GM19372 (cell line): ENCODE data around the gene TRABD2A.

Experiments used
- ATAC-seq: cut with Tn5 transposase; IDR thresholded peaks from one replicate; pipeline ENCODE4 v1.9.1; 2021; ENCODE audit warnings: mild to moderate bottlenecking, low read depth, moderate library complexity; ENCODE audit not compliant: unreplicated experiment

TRABD2A gene

DNA sequence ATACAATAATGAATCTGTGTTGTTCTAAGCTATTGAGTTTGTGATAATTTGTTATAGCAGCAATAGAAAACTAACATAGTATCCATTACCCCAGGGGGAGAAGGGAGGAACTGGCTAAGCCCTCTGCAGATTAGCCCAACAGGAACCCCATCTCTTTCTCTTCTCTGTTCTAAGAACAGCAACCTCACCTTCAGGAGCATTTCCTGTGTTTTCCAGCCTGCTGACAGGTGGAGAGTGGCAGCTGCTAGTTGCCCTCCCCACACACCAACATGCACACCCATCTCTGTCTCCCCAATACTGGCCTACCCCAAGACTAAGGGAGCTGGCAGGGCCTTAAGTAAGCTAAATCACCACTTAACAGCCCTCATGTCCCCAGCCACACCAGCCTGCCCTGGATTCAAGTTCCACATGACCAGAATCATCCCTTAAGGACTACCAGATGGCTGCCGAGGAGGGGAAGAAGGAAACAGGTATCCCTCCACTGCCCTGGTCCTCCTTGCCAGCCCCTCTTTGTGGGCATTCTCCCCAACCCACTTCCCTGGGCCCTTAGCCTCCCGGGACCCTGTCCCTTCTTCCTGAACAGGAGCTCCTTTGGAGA is 52.8 kb downstream of the TRABD2A start:
- no peak for ATAC-seq

DNA sequence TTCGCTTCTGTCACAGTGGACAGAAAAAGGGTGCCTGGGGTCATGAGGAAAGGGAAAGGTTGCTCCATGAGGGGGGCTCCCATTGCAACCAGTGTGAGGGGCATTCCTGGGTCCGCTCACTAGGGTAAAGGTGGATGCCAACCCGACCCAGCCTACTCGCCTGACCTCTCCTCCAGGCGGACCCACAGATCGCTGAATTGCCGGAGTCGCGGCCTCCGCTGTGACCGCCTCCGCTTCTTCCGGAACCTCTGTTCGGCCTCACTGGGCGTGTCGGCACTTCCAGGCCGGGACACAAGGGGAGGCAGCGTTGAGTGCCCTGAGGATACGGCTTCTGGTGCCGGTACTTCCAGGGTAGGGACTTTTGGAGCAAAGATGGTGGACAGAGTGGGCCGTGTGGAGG is 57.1 kb downstream of the TRABD2A start:
- ATAC-seq: no peak

GRCh38 chr2:84823229-84823628 is 57.7 kb downstream of the TRABD2A start:
- no peak for ATAC-seq

GRCh38 chr2:84821806-84822205 is 59.1 kb downstream of the TRABD2A start:
- no peak for ATAC-seq

GRCh38 chr2:84817239-84817655 is 63.6 kb downstream of the TRABD2A start:
- peak; percentile 88 for ATAC-seq

DNA sequence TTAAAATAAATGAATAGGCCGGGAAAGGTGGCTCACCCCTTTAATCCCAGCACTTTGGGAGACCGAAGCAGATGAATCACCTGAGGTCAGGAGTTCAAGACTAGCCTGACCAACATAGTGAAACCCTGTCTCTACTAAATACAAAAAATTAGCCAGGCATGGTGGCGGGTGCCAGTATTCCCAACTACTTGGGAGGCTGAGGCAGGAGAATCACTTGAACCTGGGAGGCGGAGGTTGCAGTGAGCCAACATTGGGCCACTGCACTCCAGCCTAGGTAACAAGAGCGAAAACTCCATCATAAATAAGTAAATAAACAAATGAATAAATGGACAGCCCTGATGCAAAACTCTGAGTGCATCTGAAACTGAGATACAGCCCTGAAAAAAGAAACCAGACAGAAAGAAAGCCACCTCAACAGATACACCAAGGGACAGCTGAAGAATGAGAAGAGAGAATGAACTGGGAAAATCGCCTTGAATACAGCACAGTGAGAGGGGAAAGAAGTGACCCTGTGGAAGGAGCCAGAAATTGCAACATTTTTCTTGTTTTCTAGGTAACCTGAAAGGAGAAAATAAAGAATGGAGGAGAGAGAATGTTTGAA is 64.4 kb downstream of the TRABD2A start:
- peak; percentile 62 for ATAC-seq

DNA sequence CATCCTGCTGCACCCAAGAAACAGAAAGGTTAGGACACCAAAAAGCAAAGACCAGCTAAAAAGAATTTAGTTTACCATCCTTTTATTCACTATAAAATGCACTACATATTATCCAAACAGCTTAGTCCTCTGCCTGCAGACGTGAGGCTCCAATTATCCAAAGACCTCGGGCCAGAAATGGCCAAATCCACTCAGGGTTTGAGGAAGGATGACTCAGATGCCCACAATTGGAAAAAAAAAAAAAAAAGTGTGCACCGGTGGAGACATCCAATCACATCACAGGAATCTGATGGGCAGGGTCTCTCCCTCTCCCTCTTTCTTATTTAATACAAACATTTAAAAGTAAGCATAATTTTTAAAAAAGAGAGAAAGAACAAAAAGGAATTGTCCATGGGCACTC is 65.7 kb downstream of the TRABD2A start:
- no peak for ATAC-seq

GRCh38 chr2:84811839-84812431 is 68.9 kb downstream of the TRABD2A start:
- no peak for ATAC-seq

GRCh38 chr2:84808279-84808678 is 72.6 kb downstream of the TRABD2A start:
- no peak for ATAC-seq

DNA sequence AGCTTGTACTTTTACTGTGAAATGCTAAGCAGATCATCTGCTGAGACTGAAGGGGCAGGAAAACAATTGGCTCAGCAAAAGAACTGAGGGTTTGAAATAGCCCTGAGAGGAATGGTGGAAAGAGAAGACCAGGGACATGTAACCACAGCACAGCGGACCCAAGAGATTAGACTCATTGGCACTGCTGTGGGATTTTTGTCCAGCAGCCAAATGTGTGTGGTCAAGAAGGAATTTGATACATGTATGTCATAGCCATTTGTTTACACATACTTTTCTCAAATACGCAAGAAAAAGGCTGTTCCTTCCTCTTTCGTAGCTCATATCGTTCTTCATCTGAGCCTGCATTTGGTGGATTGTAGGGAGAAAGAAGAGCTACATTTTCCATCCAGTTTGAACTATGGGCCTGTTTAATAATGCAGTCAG is 73.8 kb downstream of the TRABD2A start:
- no peak for ATAC-seq

- no peak for ATAC-seq
Observed at GRCh38 chr2:84805250-84805958, 75.5 kb downstream of the TRABD2A start.

- ATAC-seq: no peak
Observed at GRCh38 chr2:84801811-84802210, 79.1 kb downstream of the TRABD2A start.

DNA sequence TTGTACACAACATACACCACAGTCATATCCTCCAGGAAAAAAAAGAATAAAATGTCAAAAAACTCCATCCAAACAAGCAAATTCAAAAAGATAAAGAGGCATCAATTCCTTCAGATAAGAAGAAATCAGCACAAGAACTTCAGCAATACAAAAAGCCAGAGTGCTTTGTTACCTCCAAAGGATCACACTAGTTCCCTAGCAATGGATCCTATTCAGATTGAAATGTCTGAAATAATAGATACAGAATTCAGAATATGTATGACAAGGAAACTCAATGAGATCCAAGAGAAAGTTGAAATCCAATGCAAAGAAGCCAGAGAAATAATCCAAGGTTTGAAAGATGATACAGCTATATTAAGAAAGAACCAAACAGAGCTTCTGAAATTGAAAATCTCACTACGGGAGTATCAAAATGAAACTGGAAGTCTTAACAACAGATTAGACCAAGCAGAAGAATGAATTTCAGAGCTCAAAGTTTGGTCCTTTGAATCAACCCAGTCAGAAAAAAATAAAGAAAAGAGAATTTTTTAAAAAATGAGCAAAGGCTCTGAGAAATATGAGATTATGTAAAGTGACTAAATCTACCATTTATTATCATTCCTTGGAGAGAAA is 80.6 kb downstream of the TRABD2A start:
- ATAC-seq: peak; percentile 67

- no peak for ATAC-seq
Observed at GRCh38 chr2:84799772-84800171, 81.1 kb downstream of the TRABD2A start.

- ATAC-seq: no peak
Observed at GRCh38 chr2:84797271-84797670, 83.6 kb downstream of the TRABD2A start.

DNA sequence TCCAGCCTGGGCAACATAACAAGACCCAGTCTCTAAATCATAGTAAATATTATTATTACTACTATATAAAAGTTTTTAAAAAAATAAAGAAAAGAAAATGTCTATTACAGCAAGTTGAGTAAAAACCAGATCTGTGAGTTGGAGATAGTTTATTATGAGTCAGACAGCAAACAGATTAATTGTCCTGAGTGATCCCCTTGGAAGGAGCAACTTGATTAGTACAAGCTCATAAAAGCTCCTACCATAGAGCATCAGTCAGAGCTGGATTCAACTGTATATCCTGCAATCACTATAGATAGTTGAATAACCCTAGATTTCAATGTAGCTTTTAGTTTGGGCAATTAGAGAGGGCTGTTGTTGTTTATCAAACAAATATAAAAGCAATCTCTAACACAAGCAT is 84.1 kb downstream of the TRABD2A start:
- no peak for ATAC-seq

GRCh38 chr2:84793641-84794040 is 87.2 kb downstream of the TRABD2A start:
- ATAC-seq: no peak

DNA sequence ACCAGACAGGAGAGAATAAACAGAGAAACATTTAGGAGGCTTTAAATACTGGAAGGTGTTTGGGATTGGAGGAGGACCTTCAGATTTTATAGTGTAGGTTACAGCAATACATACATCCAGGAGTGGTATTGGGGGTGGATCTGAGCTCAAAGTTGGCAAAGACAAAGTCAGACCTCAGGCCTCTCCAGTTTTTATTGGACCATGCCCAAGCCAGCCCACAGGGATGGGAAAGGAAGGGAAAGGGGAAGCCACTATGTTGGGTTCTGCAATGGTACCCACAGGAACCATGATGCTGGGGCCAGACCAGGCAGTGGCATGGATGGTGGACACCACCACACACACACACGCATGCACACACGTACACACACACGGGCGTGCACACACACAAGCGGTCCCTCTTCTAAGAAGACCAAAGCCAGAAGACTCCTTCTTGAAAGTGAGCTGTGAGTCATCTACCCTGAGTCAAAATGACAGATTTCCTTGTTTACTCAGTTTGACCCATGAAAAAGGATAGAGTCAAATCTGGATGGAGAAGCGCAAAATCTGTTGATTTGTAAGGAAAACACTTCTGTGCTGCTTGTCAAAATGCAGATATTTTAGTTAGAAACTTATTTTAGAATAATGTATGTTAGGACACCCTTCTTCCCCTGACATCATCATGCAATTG is 87.9 kb downstream of the TRABD2A start:
- ATAC-seq: no peak

GRCh38 chr2:84788498-84788897 is 92.4 kb downstream of the TRABD2A start:
- no peak for ATAC-seq

DNA sequence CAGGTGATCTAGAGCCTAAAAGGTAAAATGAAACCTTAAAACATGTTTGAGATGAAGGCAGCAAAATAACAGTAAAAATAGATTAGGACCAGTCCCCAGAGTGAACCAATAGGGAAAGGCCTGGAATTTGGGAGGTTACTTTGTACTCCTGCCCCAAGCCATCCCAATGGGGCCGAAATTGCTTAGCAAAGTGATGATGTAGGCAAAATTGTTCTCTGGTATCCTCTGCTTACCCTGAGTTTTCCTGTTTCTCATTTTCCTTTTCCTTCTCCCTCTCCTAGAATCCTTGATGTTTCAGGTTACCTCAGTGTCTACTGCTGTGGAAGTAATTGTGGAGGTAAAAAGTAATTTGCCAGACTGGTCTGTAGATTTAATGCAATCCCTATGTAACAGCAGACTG is 92.9 kb downstream of the TRABD2A start:
- no peak for ATAC-seq

DNA sequence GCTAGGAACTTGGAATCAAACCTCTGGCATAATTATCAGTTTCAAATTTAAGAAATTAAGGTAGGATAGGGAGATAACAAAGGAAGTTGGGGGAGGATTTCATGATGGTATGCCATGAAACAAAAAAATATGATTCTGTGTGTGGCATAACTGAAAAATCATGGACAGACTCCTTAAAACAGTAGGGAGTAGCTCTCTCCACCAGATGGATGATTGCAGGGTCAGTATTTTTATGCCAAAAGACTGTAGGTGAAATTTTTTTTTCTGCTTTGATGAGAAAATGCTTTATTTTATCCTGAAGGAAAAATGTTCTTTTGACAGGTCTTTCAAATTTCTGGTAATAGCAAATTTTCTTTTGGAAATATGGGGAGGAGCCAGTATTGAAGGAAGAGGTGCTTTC is 94.3 kb downstream of the TRABD2A start:
- ATAC-seq: no peak
